ENCODE data around the gene RAI1.

GRCh38 chr17:17681187-17681743, at the start of gene RAI1:
- peak in 2 of 3 experiments; percentile 44 to 74 for TF ChIP-seq CTCF (IDR thresholded peaks at IDR 0.05)
- peak in 1 of 2 donors; percentile 48 for TF ChIP-seq POLR2A (IDR thresholded peaks at IDR 0.05)
- TF ChIP-seq POLR2AphosphoS5 (IDR thresholded peaks at IDR 0.05; ENCODE audit: insufficient read depth in 1 of 2, low read depth in 1 of 2) = no peak
